HTR-8/SVneo (cell line): ENCODE data around the gene LRP1.
A peak's percentile ranks its signal among the peaks of the same experiment; 100 is the strongest.

Experiments
- DNase-seq: peaks from one replicate; pipeline ENCODE4 v3.0.0; 2011; ENCODE audit warnings: low spot score, mixed read lengths; ENCODE audit not compliant: insufficient read length
- FAIRE-seq: peaks from 2 replicates; lab custom pipeline; 2011; peaks lifted over from hg19 to GRCh38; lab: Jason Lieb, UNC

LRP1 gene

DNA sequence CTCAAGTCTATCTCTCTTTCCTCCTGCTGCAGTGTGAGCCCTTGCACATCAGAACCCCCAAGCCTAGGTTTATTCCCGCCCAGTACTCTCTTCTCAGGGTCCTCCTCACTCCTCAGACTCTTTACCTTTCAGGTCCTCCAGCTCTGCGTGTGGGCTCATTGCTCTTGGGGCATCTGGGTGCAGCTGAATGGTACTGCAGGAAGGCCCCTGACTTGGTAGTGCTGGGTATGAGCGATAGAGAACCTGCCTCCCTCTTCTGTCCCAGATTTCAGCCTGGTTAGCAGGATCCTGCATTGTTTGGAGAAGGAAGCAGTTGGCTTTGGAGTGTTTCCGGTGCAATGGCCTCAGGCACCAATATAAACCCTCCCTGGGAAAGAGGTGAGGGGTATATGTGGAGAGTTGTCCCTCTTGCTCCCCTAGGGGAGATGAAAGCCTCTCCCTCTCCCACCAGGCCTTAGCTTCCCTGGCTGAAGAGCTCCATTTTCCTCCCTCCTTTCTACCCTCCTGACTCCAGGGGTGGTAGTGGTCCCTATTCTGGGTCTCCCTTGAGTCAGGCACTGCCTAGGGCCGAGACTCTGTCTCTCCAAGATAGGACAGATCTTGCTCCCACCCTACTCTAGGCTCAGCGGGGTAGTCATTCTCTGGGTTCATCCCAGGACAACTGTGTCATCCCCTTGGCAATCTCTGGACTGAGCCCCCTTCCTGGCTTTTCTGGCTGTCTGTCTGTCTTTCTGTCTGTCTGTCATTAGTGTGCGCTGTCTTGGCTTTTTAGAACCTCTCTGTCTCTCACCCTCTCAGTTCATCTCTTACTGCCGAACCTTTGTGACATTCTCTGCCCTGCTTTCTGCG, 3.8 kb downstream of the LRP1 start:
- DNase-seq (no peak), FAIRE-seq (peak; percentile 26)

- DNase-seq: no peak
- FAIRE-seq: no peak
These were observed 4.8 kb downstream of the LRP1 start for GRCh38 chr12:57133013-57133569.

DNA sequence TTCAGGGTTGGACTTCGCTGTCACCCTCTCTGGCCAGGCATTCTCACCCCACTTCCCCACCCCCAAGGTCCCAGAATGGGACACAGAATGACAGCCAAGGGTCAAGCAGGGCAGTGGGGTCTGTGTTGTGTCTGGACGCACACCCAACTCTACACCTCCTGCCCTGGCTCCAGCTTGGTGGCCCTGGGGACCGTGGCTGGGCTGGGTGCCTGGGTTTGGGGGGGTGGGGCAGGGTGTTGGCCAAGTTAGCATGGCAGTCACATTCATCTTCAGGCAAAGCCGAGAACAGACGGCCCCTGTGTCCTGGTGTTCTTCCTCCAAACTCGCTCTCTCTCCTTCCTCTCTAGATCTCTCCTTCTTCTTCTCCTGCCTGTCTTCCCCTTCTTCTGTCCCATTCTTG, 5.6 kb downstream of the LRP1 start:
- DNase-seq (no peak), FAIRE-seq (no peak)

- DNase-seq (no peak), FAIRE-seq (no peak)
These were observed 6.7 kb downstream of the LRP1 start for GRCh38 chr12:57134949-57135348.

DNA sequence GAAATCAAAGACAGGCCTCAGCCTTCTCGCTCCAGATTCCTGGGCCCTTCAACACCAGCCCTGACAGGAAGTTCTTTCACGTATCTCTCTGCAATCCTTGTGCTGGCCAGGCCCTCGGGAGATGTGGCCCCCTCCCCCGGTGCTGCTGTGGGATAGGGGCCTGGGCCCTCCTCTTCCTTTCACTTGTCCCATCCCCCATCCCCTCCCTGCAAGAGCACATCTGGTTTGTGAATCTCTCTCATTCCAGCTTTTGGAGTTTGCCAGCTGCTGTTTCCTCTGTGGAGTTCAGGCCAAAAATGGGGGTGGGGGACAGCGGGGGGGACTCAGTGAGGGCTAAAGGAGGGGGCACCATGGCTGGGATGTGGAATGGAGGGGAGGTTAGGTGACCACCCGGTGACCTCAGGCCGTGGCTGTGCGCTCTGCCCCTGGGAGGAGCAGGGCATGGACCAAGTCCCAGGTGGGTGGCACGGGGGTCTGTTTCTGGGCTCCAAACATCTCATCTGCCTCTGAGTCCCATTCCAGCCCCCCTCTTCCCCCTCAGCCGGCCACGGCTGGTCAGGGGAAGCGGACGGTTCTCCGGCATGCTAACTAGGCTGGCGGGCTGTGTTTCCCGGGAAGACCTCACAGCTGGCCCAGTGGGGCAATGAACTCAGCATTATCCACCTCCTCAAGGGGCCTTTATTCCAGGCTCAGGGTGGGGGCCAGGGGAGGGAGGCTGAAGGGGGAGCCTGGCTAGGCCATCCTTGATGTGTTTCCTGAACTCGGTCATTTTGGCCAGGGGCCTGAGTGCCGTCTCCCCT, 7.4 kb downstream of the LRP1 start:
- FAIRE-seq: no peak
- DNase-seq: no peak

- DNase-seq (no peak), FAIRE-seq (no peak)
These were observed 10.4 kb downstream of the LRP1 start for GRCh38 chr12:57138526-57139272.

DNA sequence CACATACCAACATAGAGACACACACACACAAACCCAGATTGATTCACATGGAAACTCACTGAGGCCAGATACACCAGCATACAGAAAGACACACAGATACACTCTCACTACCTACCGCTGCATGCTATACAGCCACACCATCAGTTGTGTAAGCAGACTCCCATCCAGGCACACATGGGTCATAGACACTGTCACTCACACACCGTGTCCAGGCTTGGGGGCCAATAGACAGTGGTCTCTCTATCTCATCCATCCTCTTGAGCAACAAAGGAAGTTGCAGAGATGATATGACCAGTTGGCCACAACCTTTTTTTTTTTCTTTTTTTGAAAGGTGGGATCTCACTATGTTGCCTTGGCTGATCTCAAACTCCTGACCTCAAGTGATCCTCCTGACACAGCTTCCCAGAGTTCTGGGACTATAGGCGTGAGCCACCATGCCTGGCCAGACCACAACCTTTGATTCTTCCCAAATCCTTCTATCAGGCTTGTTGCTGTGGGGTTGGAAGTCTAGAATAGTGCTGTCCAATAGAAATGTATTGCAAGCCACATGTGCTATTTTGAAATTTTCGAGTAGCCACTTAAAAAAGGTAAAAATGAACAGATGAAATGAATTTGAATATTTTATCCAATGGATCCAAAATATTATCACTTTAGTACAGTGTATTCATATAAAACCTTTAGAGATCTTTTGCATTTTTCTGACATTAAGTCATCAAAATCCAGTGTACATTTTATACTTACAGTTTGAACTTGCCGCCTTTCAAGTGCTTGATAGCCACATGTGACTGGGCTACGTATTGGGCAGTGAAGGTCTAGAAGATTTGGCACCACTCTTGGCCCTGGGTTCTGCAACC, 11.7 kb downstream of the LRP1 start:
- DNase-seq: no peak
- no peak for FAIRE-seq

- no peak for DNase-seq
- no peak for FAIRE-seq
These were observed 13.0 kb downstream of the LRP1 start for GRCh38 chr12:57141249-57141648.

DNA sequence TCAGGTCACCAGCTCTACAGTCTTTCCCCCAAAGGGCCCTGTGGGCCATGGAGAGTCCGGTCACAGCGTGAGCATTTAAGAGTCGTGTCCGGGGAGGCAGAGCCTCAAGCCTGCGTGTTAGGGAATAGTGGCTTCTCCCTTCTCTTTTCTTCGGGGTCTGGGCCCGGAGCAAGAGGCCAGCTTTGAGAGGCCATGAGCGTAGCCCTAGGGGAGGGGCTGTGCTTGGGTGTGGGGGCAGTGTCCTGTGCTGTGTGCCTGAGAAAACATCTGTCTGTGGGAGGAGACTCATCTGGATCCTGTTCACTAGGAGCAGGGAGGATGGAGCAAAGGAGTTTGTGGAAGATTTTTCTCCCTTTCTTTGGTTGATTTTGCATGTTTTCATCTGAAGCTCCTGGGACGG, 13.8 kb downstream of the LRP1 start:
- FAIRE-seq: no peak

GRCh38 chr12:57142727-57143126, 14.4 kb downstream of the LRP1 start:
- DNase-seq: no peak
- FAIRE-seq: no peak

More for the DNA sequence above, 13.8 kb downstream of the LRP1 start:
- no peak for DNase-seq

DNA sequence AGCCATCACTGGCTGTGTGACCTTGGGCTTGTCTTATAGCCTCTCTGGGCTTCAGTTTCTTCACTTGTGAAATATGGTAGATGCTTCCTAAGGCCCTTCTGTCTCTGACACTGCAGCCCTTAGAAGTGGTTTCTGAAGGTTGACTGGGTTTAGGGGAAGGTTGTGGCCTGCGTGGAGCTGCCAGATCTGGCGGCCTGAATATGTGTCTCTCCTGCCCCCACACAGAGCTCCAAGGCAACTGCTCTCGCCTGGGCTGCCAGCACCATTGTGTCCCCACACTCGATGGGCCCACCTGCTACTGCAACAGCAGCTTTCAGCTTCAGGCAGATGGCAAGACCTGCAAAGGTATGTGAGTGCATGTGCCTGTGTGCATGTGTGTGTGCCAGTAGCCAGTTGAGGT, 15.2 kb downstream of the LRP1 start:
- no peak for DNase-seq
- FAIRE-seq: no peak

DNA sequence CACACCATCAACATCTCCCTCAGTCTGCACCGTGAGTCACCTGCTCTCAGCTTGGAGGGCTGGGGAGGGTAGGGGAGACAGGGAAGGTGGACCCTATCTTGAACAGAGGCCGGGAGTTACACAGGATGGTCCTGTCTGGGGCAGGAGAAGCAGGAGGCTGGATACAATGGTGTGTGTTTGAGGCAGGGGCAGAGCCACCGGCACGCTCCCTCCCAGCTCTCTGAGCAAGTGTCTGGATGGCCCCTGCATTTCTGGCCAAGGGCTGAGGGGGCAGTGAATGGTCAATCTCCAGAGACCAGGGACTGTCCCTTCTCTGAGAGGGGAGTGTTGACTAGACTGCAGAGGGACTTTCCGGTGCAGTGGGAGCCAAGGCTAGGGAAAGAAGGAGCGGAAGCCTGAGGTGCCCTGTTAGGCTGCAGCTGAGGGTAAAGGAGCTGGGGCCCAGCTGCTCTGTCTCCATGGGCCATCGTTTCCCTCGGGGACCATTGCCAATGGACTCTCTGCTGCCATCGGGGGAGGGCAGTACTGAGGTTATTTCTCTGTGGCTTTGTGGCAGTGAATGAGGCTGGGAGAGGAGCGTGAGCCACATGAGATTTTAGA, 17.3 kb downstream of the LRP1 start:
- no peak for DNase-seq
- FAIRE-seq: no peak

DNA sequence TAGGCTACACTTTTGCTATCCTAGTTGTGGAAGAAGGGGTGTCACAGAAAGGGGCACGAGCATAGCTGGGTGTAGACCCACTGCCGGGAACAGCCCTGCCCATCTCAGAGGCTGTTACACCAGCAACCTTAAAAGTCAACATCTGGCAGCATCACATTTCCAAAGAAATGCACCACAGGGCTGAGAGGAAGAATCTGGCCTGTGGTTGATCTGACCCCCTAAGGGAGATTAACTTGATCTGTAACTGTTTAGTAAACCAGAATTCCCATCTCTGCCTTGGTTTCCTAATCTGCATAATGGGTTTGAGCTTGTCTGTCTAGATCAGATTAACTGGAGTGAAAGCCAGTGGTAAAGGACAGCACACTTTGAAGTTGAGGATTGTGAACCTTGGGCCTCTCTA, 17.8 kb downstream of the LRP1 start:
- FAIRE-seq (no peak), DNase-seq (no peak)

- no peak for DNase-seq
- FAIRE-seq: no peak
These were observed 19.0 kb downstream of the LRP1 start, which contains the start of gene LRP1-AS for GRCh38 chr12:57146961-57147944. TSS of gene LRP1-AS (minus strand) at chr12:57147619.

- FAIRE-seq: no peak
- no peak for DNase-seq
These were observed 20.4 kb downstream of the LRP1 start for GRCh38 chr12:57148469-57149244.

GRCh38 chr12:57149245-57149900, 21.1 kb downstream of the LRP1 start:
- DNase-seq (no peak), FAIRE-seq (no peak)
